ENCODE results near the gene CDK5RAP2.

- TF ChIP-seq EZH2phosphoT487 (IDR thresholded peaks at IDR 0.05; ENCODE audit: insufficient read depth, low read depth) (no peak), EZH2 (IDR thresholded peaks at IDR 0.05; ENCODE audit: insufficient read depth, poor library complexity, severe bottlenecking) (no peak)
Observed at GRCh38 chr9:120626512-120626911, 46.5 kb upstream of the CDK5RAP2 start.
